SK-N-SH (cell line): ENCODE data around the gene NSRP1. TPM values are rescaled to one million over a fixed set of nuclear protein-coding genes. Genes with fewer than 3 reads are reported as not detected.

ENCODE experiments used
- CTCF ChIA-PET: fragments of 300-600, 350-600 bp; formaldehyde crosslinking; extraction: SDS; loops from one replicate; lab custom pipeline; 2021; lab: Yijun Ruan, JAX
- POLR2A ChIA-PET: fragments of 350-600 bp; sonication (Branson Sonifier 250); formaldehyde crosslinking; extraction: SDS; loops from one replicate; lab custom pipeline; 2020; ENCODE audit warnings: antibody characterized with exemption, inconsistent platforms; lab: Yijun Ruan, JAX
- DNase-seq: peaks from one replicate; pipeline ENCODE4 v3.0.0; 2012
- H2AFZ ChIP-seq: fragments of 200-600 bp; sonication (generic); 2 replicates; pipeline ENCODE4 v1.8.1; 2016; ENCODE audit warnings: antibody characterized with exemption, mild to moderate bottlenecking, low read depth
- H3F3A ChIP-seq: fragments of 200-600 bp; sonication (generic); replicated peaks from 2 replicates; pipeline ENCODE3; 2016; ENCODE audit warnings: antibody characterized with exemption, mild to moderate bottlenecking; ENCODE audit not compliant: insufficient read depth
- H3K27ac ChIP-seq, 2 experiments: fragments of 200-500 bp in 1 of 2; fragments of 200-600 bp in 1 of 2; sonication (Bioruptor generic) in 1 of 2; sonication (generic), shearing (Covaris generic) in 1 of 2; 2 replicates each; pipeline versions ENCODE4 v1.5.1 to v1.6.1; 2014 to 2016; ENCODE audit warnings: low read depth in 2 of 2, inconsistent platforms in 1 of 2, low read length in 1 of 2, mild to moderate bottlenecking in 1 of 2, mixed read lengths in 1 of 2
- H3K27me3 ChIP-seq: fragments of 200-600 bp; sonication (generic), shearing (Covaris generic); 2 replicates; pipeline ENCODE4 v1.6.1; 2016; ENCODE audit warnings: mixed run types; ENCODE audit not compliant: insufficient read depth
- H3K36me3 ChIP-seq, 2 experiments: fragments of 200-500 bp in 1 of 2; fragments of 200-600 bp in 1 of 2; sonication (Bioruptor generic) in 1 of 2; sonication (generic) in 1 of 2; replicated peaks in 1 of 2; 2 replicates each; pipeline versions ENCODE3 to v1.5.1; 2014 to 2016; ENCODE audit warnings: low read length in 1 of 2, mild to moderate bottlenecking in 1 of 2; ENCODE audit not compliant: insufficient read depth in 2 of 2, control insufficient read depth in 1 of 2
- H3K4me1 ChIP-seq, 2 experiments: fragments of 200-500 bp in 1 of 2; fragments of 200-600 bp in 1 of 2; sonication (Bioruptor generic) in 1 of 2; sonication (generic), shearing (Covaris generic) in 1 of 2; 2 replicates each; pipeline versions ENCODE4 v1.5.1 to v1.6.1; 2014 to 2016; ENCODE audit warnings: low read depth in 1 of 2, low read length in 1 of 2, mixed run types in 1 of 2; ENCODE audit not compliant: insufficient read depth in 2 of 2, control insufficient read depth in 1 of 2
- H3K4me2 ChIP-seq: fragments of 200-600 bp; sonication (generic), shearing (Covaris generic); 2 replicates; pipeline ENCODE4 v1.6.1; 2017; ENCODE audit warnings: mixed run types
- H3K4me3 ChIP-seq, 2 experiments: fragments of 200-500 bp in 1 of 2; fragments of 200-600 bp in 1 of 2; sonication (Bioruptor generic) in 1 of 2; sonication (generic), shearing (Covaris generic) in 1 of 2; 2 replicates each; pipeline versions ENCODE4 v1.5.1 to v1.8.1; 2014 to 2016; ENCODE audit warnings: low read depth in 2 of 2, inconsistent platforms in 1 of 2, low read length in 1 of 2, mild to moderate bottlenecking in 1 of 2, mixed read lengths in 1 of 2, moderate library complexity in 1 of 2
- H3K79me2 ChIP-seq: fragments of 200-600 bp; sonication (generic); 2 replicates; pipeline ENCODE4 v1.8.1; 2017; ENCODE audit warnings: mild to moderate bottlenecking; ENCODE audit not compliant: insufficient read depth
- H3K9ac ChIP-seq: fragments of 200-600 bp; sonication (generic); 2 replicates; pipeline ENCODE4 v1.6.1; 2017; ENCODE audit warnings: mixed run types
- H3K9me2 ChIP-seq: fragments of 200-600 bp; sonication (generic); 2 replicates; pipeline ENCODE4 v1.6.1; 2017; ENCODE audit warnings: mixed run types
- H3K9me3 ChIP-seq: fragments of 200-600 bp; sonication (generic); 2 replicates; pipeline ENCODE4 v1.6.1; 2017; ENCODE audit warnings: mixed run types, mild to moderate bottlenecking, moderate library complexity
- H4K20me1 ChIP-seq: fragments of 200-600 bp; sonication (generic); 2 replicates; pipeline ENCODE4 v1.6.1; 2017; ENCODE audit warnings: mild to moderate bottlenecking, mixed run types; ENCODE audit not compliant: insufficient read depth
- CHD2 ChIP-seq: fragments of 150-350 bp; IDR thresholded peaks from 2 replicates; pipeline ENCODE4 v1.6.1; 2018; ENCODE audit warnings: low read length; ENCODE audit not compliant: partially characterized antibody
- EP300 ChIP-seq, 2 experiments: IDR thresholded peaks; 2 replicates each; pipeline versions ENCODE4 v1.4.0 to v1.6.1; 2012; ENCODE audit warnings: borderline replicate concordance in 1 of 2, low read depth in 1 of 2, low read length in 1 of 2
- FOXM1 ChIP-seq: IDR thresholded peaks from 2 replicates; pipeline ENCODE4 v1.4.0; 2012; ENCODE audit warnings: low read depth, mild to moderate bottlenecking
- GABPA ChIP-seq: IDR thresholded peaks from 2 replicates; pipeline ENCODE4 v1.4.0; 2012; ENCODE audit warnings: low read depth, mild to moderate bottlenecking
- GATA2 ChIP-seq: sonication (generic); formaldehyde crosslinking; IDR thresholded peaks from 2 replicates; pipeline ENCODE4 v1.5.0; 2020; ENCODE audit warnings: mild to moderate bottlenecking, missing genetic modification reagents
- NFIC ChIP-seq: IDR thresholded peaks from 2 replicates; pipeline ENCODE4 v1.4.0; 2012; ENCODE audit warnings: borderline replicate concordance
- POLR2AphosphoS5 ChIP-seq: IDR thresholded peaks from 2 replicates; pipeline ENCODE4 v1.6.1; 2012; ENCODE audit warnings: low read depth, low read length
- RAD21 ChIP-seq: IDR thresholded peaks from 2 replicates; pipeline ENCODE4 v1.6.1; 2012; ENCODE audit warnings: mild to moderate bottlenecking, low read length
- RCOR1 ChIP-seq: fragments of 150-350 bp; IDR thresholded peaks from 2 replicates; pipeline ENCODE4 v1.6.1; 2017; ENCODE audit warnings: antibody characterized with exemption, low read length
- RFX5 ChIP-seq: IDR thresholded peaks from 2 replicates; pipeline ENCODE4 v1.6.1; 2012; ENCODE audit warnings: mild to moderate bottlenecking, improper control_type of control experiment, low read length
- RXRA ChIP-seq: IDR thresholded peaks from 2 replicates; pipeline ENCODE4 v1.4.0; 2012; ENCODE audit warnings: low read depth, mild to moderate bottlenecking, borderline replicate concordance
- SMC3 ChIP-seq: IDR thresholded peaks from 2 replicates; pipeline ENCODE4 v1.6.1; 2012; ENCODE audit warnings: low read depth, low read length, improper control_type of control experiment
- TAF1 ChIP-seq: IDR thresholded peaks from 2 replicates; pipeline ENCODE4 v1.6.1; 2012; ENCODE audit warnings: low read depth, mild to moderate bottlenecking, low read length, moderate library complexity, borderline replicate concordance
- TCF12 ChIP-seq: IDR thresholded peaks from 2 replicates; pipeline ENCODE4 v1.4.0; 2012
- TEAD4 ChIP-seq: IDR thresholded peaks from 2 replicates; pipeline ENCODE4 v1.4.0; 2012; ENCODE audit warnings: mild to moderate bottlenecking, borderline replicate concordance; ENCODE audit not compliant: insufficient read depth
- WGBS: methylation state at CpG from one replicate; pipeline ENCODE4 v1.1.6; 2017; ENCODE audit warnings: low lambda C conversion rate; 5-methylcytosine and 5-hydroxymethylcytosine counted together
- polyA plus RNA-seq, 3 experiments: library from polyadenylated mRNA; depleted of rRNA; stranded (reverse); fragments of >200 nt; gene quantifications; 2 replicates each; pipeline ENCODE4 v1.2.3, GENCODE V29; 2012
- TF ChIP-seq, protein P1 (sequence below): IDR thresholded peaks from 2 replicates; pipeline ENCODE4 v1.4.0; 2012; ENCODE audit warnings: low read depth, borderline replicate concordance
- TF ChIP-seq, protein P2 (sequence below): IDR thresholded peaks from 2 replicates; pipeline ENCODE4 v1.6.1; 2012; ENCODE audit warnings: mild to moderate bottlenecking, low read depth, low read length, moderate library complexity
- TF ChIP-seq, protein P3 (sequence below): fragments of 150-350 bp; IDR thresholded peaks from 2 replicates; pipeline ENCODE4 v1.6.1; 2016; ENCODE audit warnings: mild to moderate bottlenecking, low read depth, low read length
- TF ChIP-seq, protein P4 (sequence below): fragments of 200-600 bp; sonication (generic); IDR thresholded peaks from 2 replicates; pipeline ENCODE4 v1.6.1; 2017; ENCODE audit warnings: antibody characterized with exemption, mild to moderate bottlenecking, moderate library complexity

Gene NSRP1
- polyA plus RNA-seq, 1 of the 3 experiments (the other 2 are of a cell fraction) = 10.8 TPM

DNA sequence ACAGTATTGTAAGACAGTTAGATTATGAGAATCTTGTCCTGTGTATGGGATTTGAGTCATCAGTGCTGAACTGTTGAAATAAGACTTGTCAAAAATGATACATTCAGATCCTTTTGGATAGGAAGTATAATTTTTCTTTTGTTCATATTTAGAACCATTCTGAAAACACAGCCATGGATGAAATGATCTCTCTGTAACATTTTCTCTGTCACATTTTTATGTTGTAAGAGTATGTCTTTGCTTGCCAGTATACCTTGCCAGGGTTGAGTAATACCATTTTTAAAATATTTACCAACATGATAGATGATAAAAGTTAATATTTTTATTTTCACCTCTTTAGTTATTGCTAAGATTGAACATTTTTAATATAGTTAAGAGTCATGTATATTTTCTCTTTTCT is 45.0 kb downstream of the NSRP1 start (continued):
- TF ChIP-seq, protein P1, sequence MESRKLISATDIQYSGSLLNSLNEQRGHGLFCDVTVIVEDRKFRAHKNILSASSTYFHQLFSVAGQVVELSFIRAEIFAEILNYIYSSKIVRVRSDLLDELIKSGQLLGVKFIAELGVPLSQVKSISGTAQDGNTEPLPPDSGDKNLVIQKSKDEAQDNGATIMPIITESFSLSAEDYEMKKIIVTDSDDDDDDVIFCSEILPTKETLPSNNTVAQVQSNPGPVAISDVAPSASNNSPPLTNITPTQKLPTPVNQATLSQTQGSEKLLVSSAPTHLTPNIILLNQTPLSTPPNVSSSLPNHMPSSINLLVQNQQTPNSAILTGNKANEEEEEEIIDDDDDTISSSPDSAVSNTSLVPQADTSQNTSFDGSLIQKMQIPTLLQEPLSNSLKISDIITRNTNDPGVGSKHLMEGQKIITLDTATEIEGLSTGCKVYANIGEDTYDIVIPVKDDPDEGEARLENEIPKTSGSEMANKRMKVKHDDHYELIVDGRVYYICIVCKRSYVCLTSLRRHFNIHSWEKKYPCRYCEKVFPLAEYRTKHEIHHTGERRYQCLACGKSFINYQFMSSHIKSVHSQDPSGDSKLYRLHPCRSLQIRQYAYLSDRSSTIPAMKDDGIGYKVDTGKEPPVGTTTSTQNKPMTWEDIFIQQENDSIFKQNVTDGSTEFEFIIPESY = no peak
- TF ChIP-seq, protein P2, sequence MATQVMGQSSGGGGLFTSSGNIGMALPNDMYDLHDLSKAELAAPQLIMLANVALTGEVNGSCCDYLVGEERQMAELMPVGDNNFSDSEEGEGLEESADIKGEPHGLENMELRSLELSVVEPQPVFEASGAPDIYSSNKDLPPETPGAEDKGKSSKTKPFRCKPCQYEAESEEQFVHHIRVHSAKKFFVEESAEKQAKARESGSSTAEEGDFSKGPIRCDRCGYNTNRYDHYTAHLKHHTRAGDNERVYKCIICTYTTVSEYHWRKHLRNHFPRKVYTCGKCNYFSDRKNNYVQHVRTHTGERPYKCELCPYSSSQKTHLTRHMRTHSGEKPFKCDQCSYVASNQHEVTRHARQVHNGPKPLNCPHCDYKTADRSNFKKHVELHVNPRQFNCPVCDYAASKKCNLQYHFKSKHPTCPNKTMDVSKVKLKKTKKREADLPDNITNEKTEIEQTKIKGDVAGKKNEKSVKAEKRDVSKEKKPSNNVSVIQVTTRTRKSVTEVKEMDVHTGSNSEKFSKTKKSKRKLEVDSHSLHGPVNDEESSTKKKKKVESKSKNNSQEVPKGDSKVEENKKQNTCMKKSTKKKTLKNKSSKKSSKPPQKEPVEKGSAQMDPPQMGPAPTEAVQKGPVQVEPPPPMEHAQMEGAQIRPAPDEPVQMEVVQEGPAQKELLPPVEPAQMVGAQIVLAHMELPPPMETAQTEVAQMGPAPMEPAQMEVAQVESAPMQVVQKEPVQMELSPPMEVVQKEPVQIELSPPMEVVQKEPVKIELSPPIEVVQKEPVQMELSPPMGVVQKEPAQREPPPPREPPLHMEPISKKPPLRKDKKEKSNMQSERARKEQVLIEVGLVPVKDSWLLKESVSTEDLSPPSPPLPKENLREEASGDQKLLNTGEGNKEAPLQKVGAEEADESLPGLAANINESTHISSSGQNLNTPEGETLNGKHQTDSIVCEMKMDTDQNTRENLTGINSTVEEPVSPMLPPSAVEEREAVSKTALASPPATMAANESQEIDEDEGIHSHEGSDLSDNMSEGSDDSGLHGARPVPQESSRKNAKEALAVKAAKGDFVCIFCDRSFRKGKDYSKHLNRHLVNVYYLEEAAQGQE = no peak
- TF ChIP-seq CHD2 = no peak
- TF ChIP-seq TCF12 = no peak
- TF ChIP-seq POLR2AphosphoS5 = no peak
- no peak for TF ChIP-seq TAF1
- TF ChIP-seq GATA2 (CRISPR knock-in tag) = no peak
- TF ChIP-seq EP300 (IDR thresholded peaks at IDR 0.05; ENCODE audit: borderline replicate concordance in 1 of 2, low read depth in 1 of 2, low read length in 1 of 2) = no peak
- TF ChIP-seq, protein P3, sequence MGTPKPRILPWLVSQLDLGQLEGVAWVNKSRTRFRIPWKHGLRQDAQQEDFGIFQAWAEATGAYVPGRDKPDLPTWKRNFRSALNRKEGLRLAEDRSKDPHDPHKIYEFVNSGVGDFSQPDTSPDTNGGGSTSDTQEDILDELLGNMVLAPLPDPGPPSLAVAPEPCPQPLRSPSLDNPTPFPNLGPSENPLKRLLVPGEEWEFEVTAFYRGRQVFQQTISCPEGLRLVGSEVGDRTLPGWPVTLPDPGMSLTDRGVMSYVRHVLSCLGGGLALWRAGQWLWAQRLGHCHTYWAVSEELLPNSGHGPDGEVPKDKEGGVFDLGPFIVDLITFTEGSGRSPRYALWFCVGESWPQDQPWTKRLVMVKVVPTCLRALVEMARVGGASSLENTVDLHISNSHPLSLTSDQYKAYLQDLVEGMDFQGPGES = no peak
- TF ChIP-seq RCOR1 = no peak
- TF ChIP-seq RAD21 = no peak
- TF ChIP-seq, all 33 proteins: peak for 0

DNA sequence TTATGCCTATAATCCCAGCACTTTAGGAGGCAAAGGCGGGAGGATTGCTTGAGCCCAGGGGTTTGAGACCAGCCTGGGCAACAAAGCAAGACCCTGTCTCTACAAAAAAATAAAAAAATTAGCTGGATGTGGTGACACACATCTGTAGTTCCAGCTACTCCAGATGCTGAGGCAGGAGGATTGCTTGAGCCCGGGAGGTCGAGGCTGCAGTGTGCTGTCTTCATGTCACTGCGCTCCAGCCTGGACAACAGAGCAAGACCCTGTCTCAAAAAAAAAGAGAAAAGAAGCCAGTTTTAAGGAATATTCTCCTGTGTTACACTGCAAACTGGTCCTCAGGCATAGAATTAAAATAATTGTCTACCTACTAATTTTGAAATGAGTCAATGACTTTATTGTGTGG is 47.9 kb downstream of the NSRP1 start:
- 96% methylated on average over 4 of the region's 4 CpGs for WGBS
- POLR2A ChIA-PET = interaction anchor here (0.6 kb wide), 1 partner anchor 391 kb away, joined by 3 read pairs; no protein-coding TSS in a partner anchor
- no peak for TF ChIP-seq RFX5
- TF ChIP-seq SMC3 = no peak
- no peak for TF ChIP-seq TEAD4
- TF ChIP-seq, protein P2 = no peak
- no peak for TF ChIP-seq FOXM1
- no peak for TF ChIP-seq GABPA
- TF ChIP-seq RXRA = no peak
- TF ChIP-seq NFIC = no peak
- TF ChIP-seq, protein P4, sequence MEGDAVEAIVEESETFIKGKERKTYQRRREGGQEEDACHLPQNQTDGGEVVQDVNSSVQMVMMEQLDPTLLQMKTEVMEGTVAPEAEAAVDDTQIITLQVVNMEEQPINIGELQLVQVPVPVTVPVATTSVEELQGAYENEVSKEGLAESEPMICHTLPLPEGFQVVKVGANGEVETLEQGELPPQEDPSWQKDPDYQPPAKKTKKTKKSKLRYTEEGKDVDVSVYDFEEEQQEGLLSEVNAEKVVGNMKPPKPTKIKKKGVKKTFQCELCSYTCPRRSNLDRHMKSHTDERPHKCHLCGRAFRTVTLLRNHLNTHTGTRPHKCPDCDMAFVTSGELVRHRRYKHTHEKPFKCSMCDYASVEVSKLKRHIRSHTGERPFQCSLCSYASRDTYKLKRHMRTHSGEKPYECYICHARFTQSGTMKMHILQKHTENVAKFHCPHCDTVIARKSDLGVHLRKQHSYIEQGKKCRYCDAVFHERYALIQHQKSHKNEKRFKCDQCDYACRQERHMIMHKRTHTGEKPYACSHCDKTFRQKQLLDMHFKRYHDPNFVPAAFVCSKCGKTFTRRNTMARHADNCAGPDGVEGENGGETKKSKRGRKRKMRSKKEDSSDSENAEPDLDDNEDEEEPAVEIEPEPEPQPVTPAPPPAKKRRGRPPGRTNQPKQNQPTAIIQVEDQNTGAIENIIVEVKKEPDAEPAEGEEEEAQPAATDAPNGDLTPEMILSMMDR = no peak

More for the DNA sequence above, 47.9 kb downstream of the NSRP1 start:
- Histone ChIP-seq H3K9ac (no peak overlapping the region), H2AFZ (no peak overlapping the region), H3K79me2 (peaks cover 90% of the 10 kb centered on the region), H3K9me2 (no peaks in the 10 kb centered on the region), H3K4me3 (no peak overlapping the region), H3F3A (peaks cover 8% of the 10 kb centered on the region), H3K27me3 (no peaks in the 10 kb centered on the region), H3K9me3 (peaks cover 11% of the 10 kb centered on the region; the same call in 1 of the 2 replicates), H3K4me1 (no peaks in the 10 kb centered on the region; a peak in 1 of 4 replicates), H3K27ac (no peak overlapping the region), H4K20me1 (peaks cover 17% of the 10 kb centered on the region; the same call in 1 of the 2 replicates), H3K36me3 (peaks cover 9 to 67% of the 10 kb centered on the region in 2 experiments), H3K4me2 (no peak overlapping the region)
- CTCF ChIA-PET = interaction anchor here (1.1 to 1.6 kb wide), 3 partner anchors 39 to 72 kb away, joined by 3 to 5 read pairs (median 4); no protein-coding TSS in a partner anchor
- DNase-seq = no peak
